Panc1 (cell line): Measurements from ENCODE around the gene EIF1.

Experiments
- TF ChIP-seq, protein P1 (sequence below): fragments of 450-650 bp; IDR thresholded peaks from 2 replicates; pipeline ENCODE4 v1.5.1; 2017; ENCODE audit warnings: mild to moderate bottlenecking
- TF ChIP-seq, protein P2 (sequence below), 2 experiments: IDR thresholded peaks; 2 replicates each; pipeline ENCODE4 v1.6.1; 2011 to 2012; ENCODE audit warnings: low read depth in 2 of 2, control low read depth in 1 of 2, low read length in 1 of 2, mild to moderate bottlenecking in 1 of 2, moderate library complexity in 1 of 2; ENCODE audit not compliant: insufficient read depth in 1 of 2

GRCh38 chr17:41722231-41722630 is 33.5 kb downstream of the EIF1 start:
- TF ChIP-seq, protein P1, sequence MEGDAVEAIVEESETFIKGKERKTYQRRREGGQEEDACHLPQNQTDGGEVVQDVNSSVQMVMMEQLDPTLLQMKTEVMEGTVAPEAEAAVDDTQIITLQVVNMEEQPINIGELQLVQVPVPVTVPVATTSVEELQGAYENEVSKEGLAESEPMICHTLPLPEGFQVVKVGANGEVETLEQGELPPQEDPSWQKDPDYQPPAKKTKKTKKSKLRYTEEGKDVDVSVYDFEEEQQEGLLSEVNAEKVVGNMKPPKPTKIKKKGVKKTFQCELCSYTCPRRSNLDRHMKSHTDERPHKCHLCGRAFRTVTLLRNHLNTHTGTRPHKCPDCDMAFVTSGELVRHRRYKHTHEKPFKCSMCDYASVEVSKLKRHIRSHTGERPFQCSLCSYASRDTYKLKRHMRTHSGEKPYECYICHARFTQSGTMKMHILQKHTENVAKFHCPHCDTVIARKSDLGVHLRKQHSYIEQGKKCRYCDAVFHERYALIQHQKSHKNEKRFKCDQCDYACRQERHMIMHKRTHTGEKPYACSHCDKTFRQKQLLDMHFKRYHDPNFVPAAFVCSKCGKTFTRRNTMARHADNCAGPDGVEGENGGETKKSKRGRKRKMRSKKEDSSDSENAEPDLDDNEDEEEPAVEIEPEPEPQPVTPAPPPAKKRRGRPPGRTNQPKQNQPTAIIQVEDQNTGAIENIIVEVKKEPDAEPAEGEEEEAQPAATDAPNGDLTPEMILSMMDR = no peak
- TF ChIP-seq, protein P2, sequence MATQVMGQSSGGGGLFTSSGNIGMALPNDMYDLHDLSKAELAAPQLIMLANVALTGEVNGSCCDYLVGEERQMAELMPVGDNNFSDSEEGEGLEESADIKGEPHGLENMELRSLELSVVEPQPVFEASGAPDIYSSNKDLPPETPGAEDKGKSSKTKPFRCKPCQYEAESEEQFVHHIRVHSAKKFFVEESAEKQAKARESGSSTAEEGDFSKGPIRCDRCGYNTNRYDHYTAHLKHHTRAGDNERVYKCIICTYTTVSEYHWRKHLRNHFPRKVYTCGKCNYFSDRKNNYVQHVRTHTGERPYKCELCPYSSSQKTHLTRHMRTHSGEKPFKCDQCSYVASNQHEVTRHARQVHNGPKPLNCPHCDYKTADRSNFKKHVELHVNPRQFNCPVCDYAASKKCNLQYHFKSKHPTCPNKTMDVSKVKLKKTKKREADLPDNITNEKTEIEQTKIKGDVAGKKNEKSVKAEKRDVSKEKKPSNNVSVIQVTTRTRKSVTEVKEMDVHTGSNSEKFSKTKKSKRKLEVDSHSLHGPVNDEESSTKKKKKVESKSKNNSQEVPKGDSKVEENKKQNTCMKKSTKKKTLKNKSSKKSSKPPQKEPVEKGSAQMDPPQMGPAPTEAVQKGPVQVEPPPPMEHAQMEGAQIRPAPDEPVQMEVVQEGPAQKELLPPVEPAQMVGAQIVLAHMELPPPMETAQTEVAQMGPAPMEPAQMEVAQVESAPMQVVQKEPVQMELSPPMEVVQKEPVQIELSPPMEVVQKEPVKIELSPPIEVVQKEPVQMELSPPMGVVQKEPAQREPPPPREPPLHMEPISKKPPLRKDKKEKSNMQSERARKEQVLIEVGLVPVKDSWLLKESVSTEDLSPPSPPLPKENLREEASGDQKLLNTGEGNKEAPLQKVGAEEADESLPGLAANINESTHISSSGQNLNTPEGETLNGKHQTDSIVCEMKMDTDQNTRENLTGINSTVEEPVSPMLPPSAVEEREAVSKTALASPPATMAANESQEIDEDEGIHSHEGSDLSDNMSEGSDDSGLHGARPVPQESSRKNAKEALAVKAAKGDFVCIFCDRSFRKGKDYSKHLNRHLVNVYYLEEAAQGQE (IDR thresholded peaks at IDR 0.05; ENCODE audit: insufficient read depth in 1 of 2, low read depth in 2 of 2, low read length in 1 of 2) = no peak
